HCT116 (cell line): ENCODE measurements around the gene GLCE. TPM values are rescaled to one million over a fixed set of nuclear protein-coding genes. Genes with fewer than 3 reads are reported as not detected.

Experiments used
- ATAC-seq: fragments of 200-7000 bp; cut with Tn5 transposase; 2 replicates; pipeline ENCODE4 v1.9.1; 2020; ENCODE audit warnings: mild to moderate bottlenecking, moderate library complexity
- BruUV-seq: library from RNA; stranded (reverse); fragments of 400-500 nt; replicated peaks from 2 replicates; lab custom pipeline; 2021; lab: Mats Ljungman, UMichigan
- CTCF ChIA-PET: fragments of 300-600 bp; sonication (Branson Sonifier 250); formaldehyde crosslinking; loops from one replicate; lab custom pipeline; 2021; ENCODE audit warnings: antibody characterized with exemption; lab: Charles Lee
- POLR2A ChIA-PET: fragments of 300-600, 350-600 bp; sonication (Branson Sonifier 250); formaldehyde crosslinking; loops from one replicate; lab custom pipeline; 2021; ENCODE audit warnings: antibody characterized with exemption; lab: Charles Lee
- RAD21 ChIA-PET, 2 experiments: fragments of 300-600 bp; sonication (Branson Sonifier 250); formaldehyde crosslinking; loops; one replicate each; lab custom pipeline; 2023; ENCODE audit warnings: low total read pairs in 2 of 2; ENCODE audit not compliant: uncharacterized antibody in 2 of 2, unreplicated experiment in 2 of 2, low non-redundant PET in 1 of 2; lab: Charles Lee
- DNase-seq: peaks from one replicate; pipeline ENCODE4 v3.0.0-alpha.2; 2010; ENCODE audit warnings: low read depth, low spot score
- H2AFZ ChIP-seq: fragments of 200-600 bp; shearing (Covaris generic), sonication (generic); 2 replicates; pipeline ENCODE4 v1.6.1; 2017; ENCODE audit warnings: low read depth, mixed run types, mixed read lengths, antibody characterized with exemption, low read length; ENCODE audit not compliant: poor library complexity, severe bottlenecking
- H3K27ac ChIP-seq: 2 replicates; pipeline ENCODE4 v1.5.1; 2012; ENCODE audit warnings: low read depth, low read length
- H3K27me3 ChIP-seq: fragments of 200-600 bp; sonication (generic); 2 replicates; pipeline ENCODE4 v1.6.1; 2016; ENCODE audit warnings: mixed run types, low read length, mixed read lengths; ENCODE audit not compliant: insufficient read depth
- H3K36me3 ChIP-seq, 2 experiments: fragments of 200-500 bp in 1 of 2; fragments of 200-600 bp in 1 of 2; sonication (Bioruptor generic) in 1 of 2; sonication (generic) in 1 of 2; 2 replicates each; pipeline versions ENCODE4 v1.5.1 to v1.6.1; 2014 to 2016; ENCODE audit warnings: low read length in 2 of 2, inconsistent platforms in 1 of 2, mixed read lengths in 1 of 2, mixed run types in 1 of 2; ENCODE audit not compliant: insufficient read depth in 2 of 2, control insufficient read depth in 1 of 2
- H3K4me1 ChIP-seq, 2 experiments: fragments of 200-600 bp in 1 of 2; sonication (generic) in 1 of 2; 2 replicates each; pipeline versions ENCODE4 v1.5.1 to v1.6.1; 2012 to 2017; ENCODE audit warnings: low read length in 2 of 2, inconsistent platforms in 1 of 2, mild to moderate bottlenecking in 1 of 2, mixed read lengths in 1 of 2, mixed run types in 1 of 2, moderate library complexity in 1 of 2; ENCODE audit not compliant: insufficient read depth in 2 of 2, control insufficient read depth in 1 of 2
- H3K4me2 ChIP-seq: fragments of 200-600 bp; sonication (generic); 2 replicates; pipeline ENCODE4 v1.6.1; 2017; ENCODE audit warnings: mixed run types, low read length, mixed read lengths
- H3K4me3 ChIP-seq, 2 experiments: fragments of 200-600 bp in 1 of 2; sonication (generic) in 1 of 2; replicated peaks in 1 of 2; 2 replicates each; pipeline ENCODE4 v1.5.1; 2011 to 2016; ENCODE audit warnings: low read length in 2 of 2, control low read depth in 1 of 2, low read depth in 1 of 2, mild to moderate bottlenecking in 1 of 2, mixed read lengths in 1 of 2, mixed run types in 1 of 2
- H3K79me2 ChIP-seq: fragments of 200-600 bp; sonication (generic); 2 replicates; pipeline ENCODE4 v1.6.1; 2017; ENCODE audit warnings: mild to moderate bottlenecking, mixed run types, low read length, moderate library complexity, mixed read lengths; ENCODE audit not compliant: insufficient read depth
- H3K9ac ChIP-seq: fragments of 200-600 bp; sonication (generic); 2 replicates; pipeline ENCODE4 v1.6.1; 2016; ENCODE audit warnings: low read length, mixed read lengths
- H3K9me2 ChIP-seq: fragments of 200-600 bp; sonication (generic), shearing (Covaris generic); 2 replicates; pipeline ENCODE4 v1.6.1; 2017; ENCODE audit warnings: mixed run types, mild to moderate bottlenecking, moderate library complexity; ENCODE audit not compliant: insufficient read depth
- H3K9me3 ChIP-seq, 2 experiments: fragments of 200-500 bp in 1 of 2; fragments of 200-600 bp in 1 of 2; sonication (Bioruptor generic) in 1 of 2; sonication (generic) in 1 of 2; 2 replicates each; pipeline ENCODE4 v1.6.1; 2014 to 2017; ENCODE audit warnings: low read length in 2 of 2, mixed read lengths in 2 of 2, inconsistent platforms in 1 of 2, low read depth in 1 of 2, mild to moderate bottlenecking in 1 of 2, mixed run types in 1 of 2, moderate library complexity in 1 of 2; ENCODE audit not compliant: control insufficient read depth in 1 of 2, insufficient read depth in 1 of 2
- H4K20me1 ChIP-seq: fragments of 200-600 bp; sonication (generic), shearing (Covaris generic); 2 replicates; pipeline ENCODE4 v1.6.1; 2017; ENCODE audit warnings: mixed run types, mild to moderate bottlenecking, moderate library complexity; ENCODE audit not compliant: insufficient read depth
- CTCF ChIP-seq, 3 experiments: fragments of 200-600 bp in 1 of 3; sonication (generic) in 1 of 3; IDR thresholded peaks in 2 of 3; conservative IDR thresholded peaks in 1 of 3; 2 replicates each; pipeline ENCODE4 v1.5.1; 2012 to 2017; ENCODE audit warnings: low read depth in 2 of 3, low read length in 2 of 3, antibody characterized with exemption in 1 of 3, borderline replicate concordance in 1 of 3, control low read depth in 1 of 3, mild to moderate bottlenecking in 1 of 3, mixed read lengths in 1 of 3, mixed run types in 1 of 3, moderate library complexity in 1 of 3; ENCODE audit not compliant: insufficient read depth in 1 of 3
- EZH2 ChIP-seq: fragments of 200-600 bp; sonication (generic); IDR thresholded peaks from 2 replicates; pipeline ENCODE4 v1.6.1; 2017; ENCODE audit warnings: antibody characterized with exemption, mixed run types
- EZH2phosphoT487 ChIP-seq: fragments of 200-600 bp; IDR thresholded peaks from 2 replicates; pipeline ENCODE4 v1.6.1; 2018; ENCODE audit warnings: antibody characterized with exemption, borderline replicate concordance
- MAX ChIP-seq: IDR thresholded peaks from 2 replicates; pipeline ENCODE4 v1.6.1; 2012
- POLR2A ChIP-seq: IDR thresholded peaks from 2 replicates; pipeline ENCODE4 v1.7.0; 2011; ENCODE audit warnings: borderline replicate concordance; ENCODE audit not compliant: insufficient read depth, insufficient read length; ENCODE audit errors: extremely low read depth
- POLR2AphosphoS5 ChIP-seq: IDR thresholded peaks from 2 replicates; pipeline ENCODE4 v1.6.1; 2011; ENCODE audit warnings: mild to moderate bottlenecking, low read depth, low read length, moderate library complexity
- SP1 ChIP-seq: IDR thresholded peaks from 2 replicates; pipeline ENCODE4 v1.6.1; 2012; ENCODE audit warnings: low read depth
- SRF ChIP-seq: IDR thresholded peaks from 2 replicates; pipeline ENCODE4 v1.6.1; 2012; ENCODE audit warnings: low read depth
- TCF7L2 ChIP-seq: IDR thresholded peaks from 2 replicates; pipeline ENCODE4 v1.7.0; 2011; ENCODE audit warnings: borderline replicate concordance, inconsistent platforms; ENCODE audit not compliant: insufficient read depth, insufficient read length; ENCODE audit errors: extremely low read depth
- YY1 ChIP-seq: IDR thresholded peaks from 2 replicates; pipeline ENCODE4 v1.6.1; 2011; ENCODE audit warnings: low read length, low read depth, moderate library complexity, mild to moderate bottlenecking; ENCODE audit not compliant: insufficient replicate concordance; ENCODE audit errors: extremely low read depth
- ZFX ChIP-seq: fragments of 450-650 bp; IDR thresholded peaks from 2 replicates; pipeline ENCODE4 v1.6.1; 2017
- ZNF274 ChIP-seq: fragments of 200-500 bp; sonication (Bioruptor generic); IDR thresholded peaks from 2 replicates; pipeline ENCODE4 v1.6.1; 2014; ENCODE audit warnings: mild to moderate bottlenecking, low read depth, low read length, inconsistent platforms
- intact Hi-C: fragments of 100-400 bp; cut with micrococcal nuclease; formaldehyde crosslinking; loops from 2 replicates; pipeline ENCODE4 v1.10.0; 2022
- total RNA-seq: library from RNA; stranded (reverse); gene quantifications from one replicate; pipeline ENCODE4 v1.2.1, GENCODE V29; 2021; ENCODE audit not compliant: unreplicated experiment
- TF ChIP-seq, protein P1 (sequence below): IDR thresholded peaks from 2 replicates; pipeline ENCODE4 v1.6.1; 2012; ENCODE audit warnings: low read depth

GLCE gene
- total RNA-seq, 1 experiment from 2014 or later: 22.2 TPM

- DNase-seq (no peak), ATAC-seq (no peak)
- Histone ChIP-seq H3K27me3 (no peaks in the 10 kb centered on the region), H3K4me1 (peaks cover 1% of the 10 kb centered on the region in 2 experiments; a peak in 2 of 4 replicates), H3K4me3 (no peak overlapping the region), H3K79me2 (no peaks in the 10 kb centered on the region), H3K9ac (no peak overlapping the region), H3K9me2 (no peaks in the 10 kb centered on the region), H3K27ac (no peak overlapping the region), H3K4me2 (no peak overlapping the region), H3K36me3 (no peaks in the 10 kb centered on the region), H4K20me1 (no peaks in the 10 kb centered on the region), H3K9me3 (no peaks in the 10 kb centered on the region), H2AFZ (no peak overlapping the region)
- no TSS peak for BruUV-seq
- TF ChIP-seq SP1 (no peak), ZNF274 (no peak), TCF7L2 (no peak), SRF (no peak), EZH2phosphoT487 (no peak), YY1 (no peak), MAX (no peak), CTCF (IDR thresholded peaks at IDR 0.05 in 2 of 3, conservative IDR thresholded peaks at IDR 0.05 in 1 of 3; ENCODE audit: borderline replicate concordance in 1 of 3, insufficient read depth in 1 of 3, low read depth in 2 of 3, low read length in 2 of 3) (no peak), EZH2 (no peak), POLR2A (no peak), ZFX (no peak), POLR2AphosphoS5 (no peak)
- TF ChIP-seq, protein P1, sequence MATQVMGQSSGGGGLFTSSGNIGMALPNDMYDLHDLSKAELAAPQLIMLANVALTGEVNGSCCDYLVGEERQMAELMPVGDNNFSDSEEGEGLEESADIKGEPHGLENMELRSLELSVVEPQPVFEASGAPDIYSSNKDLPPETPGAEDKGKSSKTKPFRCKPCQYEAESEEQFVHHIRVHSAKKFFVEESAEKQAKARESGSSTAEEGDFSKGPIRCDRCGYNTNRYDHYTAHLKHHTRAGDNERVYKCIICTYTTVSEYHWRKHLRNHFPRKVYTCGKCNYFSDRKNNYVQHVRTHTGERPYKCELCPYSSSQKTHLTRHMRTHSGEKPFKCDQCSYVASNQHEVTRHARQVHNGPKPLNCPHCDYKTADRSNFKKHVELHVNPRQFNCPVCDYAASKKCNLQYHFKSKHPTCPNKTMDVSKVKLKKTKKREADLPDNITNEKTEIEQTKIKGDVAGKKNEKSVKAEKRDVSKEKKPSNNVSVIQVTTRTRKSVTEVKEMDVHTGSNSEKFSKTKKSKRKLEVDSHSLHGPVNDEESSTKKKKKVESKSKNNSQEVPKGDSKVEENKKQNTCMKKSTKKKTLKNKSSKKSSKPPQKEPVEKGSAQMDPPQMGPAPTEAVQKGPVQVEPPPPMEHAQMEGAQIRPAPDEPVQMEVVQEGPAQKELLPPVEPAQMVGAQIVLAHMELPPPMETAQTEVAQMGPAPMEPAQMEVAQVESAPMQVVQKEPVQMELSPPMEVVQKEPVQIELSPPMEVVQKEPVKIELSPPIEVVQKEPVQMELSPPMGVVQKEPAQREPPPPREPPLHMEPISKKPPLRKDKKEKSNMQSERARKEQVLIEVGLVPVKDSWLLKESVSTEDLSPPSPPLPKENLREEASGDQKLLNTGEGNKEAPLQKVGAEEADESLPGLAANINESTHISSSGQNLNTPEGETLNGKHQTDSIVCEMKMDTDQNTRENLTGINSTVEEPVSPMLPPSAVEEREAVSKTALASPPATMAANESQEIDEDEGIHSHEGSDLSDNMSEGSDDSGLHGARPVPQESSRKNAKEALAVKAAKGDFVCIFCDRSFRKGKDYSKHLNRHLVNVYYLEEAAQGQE: no peak
- CTCF ChIA-PET: no interaction called here
- POLR2A ChIA-PET: no interaction called here
- intact Hi-C loops: no loop called here
- RAD21 ChIA-PET: no interaction called here
These were observed 132.5 kb downstream of the GLCE start for GRCh38 chr15:69292826-69293420.
